Liver (tissue), 9 donors: ENCODE data around the gene TMEM187. TPM values are rescaled to one million over a fixed set of nuclear protein-coding genes. Genes with fewer than 3 reads are reported as not detected.

Experiments used
- DNase-seq: peaks from one replicate; pipeline ENCODE4 v3.0.0-alpha.2; 2017; ENCODE audit warnings: low spot score
- H3K27ac ChIP-seq, 2 donors: one replicate each; pipeline ENCODE4 v1.7.0; 2013; ENCODE audit warnings: inconsistent platforms in 2 of 2, low read length in 2 of 2, control low read depth in 1 of 2, low read depth in 1 of 2, mild to moderate bottlenecking in 1 of 2
- H3K27me3 ChIP-seq, 4 donors: one replicate each; pipeline versions ENCODE4 v1.6.1 to v1.7.0; 2013; ENCODE audit warnings: low read length in 3 of 4, inconsistent platforms in 1 of 4, mild to moderate bottlenecking in 1 of 4, moderate library complexity in 1 of 4; ENCODE audit not compliant: control insufficient read depth in 4 of 4, insufficient read depth in 4 of 4
- H3K36me3 ChIP-seq, 4 donors: one replicate each; pipeline versions ENCODE4 v1.6.1 to v1.7.0; 2013; ENCODE audit warnings: low read length in 3 of 4, mild to moderate bottlenecking in 3 of 4, low read depth in 1 of 4, moderate library complexity in 1 of 4; ENCODE audit not compliant: control insufficient read depth in 4 of 4, insufficient read depth in 3 of 4
- H3K4me1 ChIP-seq, 4 donors: one replicate each; pipeline versions ENCODE4 v1.6.1 to v1.7.0; 2013; ENCODE audit warnings: low read length in 3 of 4, mild to moderate bottlenecking in 3 of 4, moderate library complexity in 1 of 4; ENCODE audit not compliant: control insufficient read depth in 4 of 4, insufficient read depth in 4 of 4
- H3K4me3 ChIP-seq, 3 donors: one replicate each; pipeline versions ENCODE4 v1.6.1 to v1.7.0; 2013; ENCODE audit warnings: low read length in 3 of 3, control low read depth in 1 of 3, low read depth in 1 of 3, mild to moderate bottlenecking in 1 of 3
- H3K9ac ChIP-seq, 2 donors: one replicate each; pipeline ENCODE4 v1.7.0; 2013; ENCODE audit warnings: low read length in 2 of 2, mild to moderate bottlenecking in 2 of 2, moderate library complexity in 2 of 2, control low read depth in 1 of 2, low read depth in 1 of 2
- H3K9me3 ChIP-seq, 4 donors: one replicate each; pipeline versions ENCODE4 v1.6.1 to v1.7.0; 2013; ENCODE audit warnings: low read length in 3 of 4; ENCODE audit not compliant: control insufficient read depth in 4 of 4
- EGR1 ChIP-seq, 2 donors: IDR thresholded peaks; 2 replicates each; pipeline ENCODE4 v1.6.1; 2016 to 2018; ENCODE audit warnings: antibody characterized with exemption in 2 of 2, low read depth in 2 of 2
- FOXA1 ChIP-seq: IDR thresholded peaks from 2 replicates; pipeline ENCODE4 v1.6.1; 2016; ENCODE audit warnings: antibody characterized with exemption
- FOXA2 ChIP-seq: IDR thresholded peaks from 2 replicates; pipeline ENCODE4 v1.6.1; 2016; ENCODE audit warnings: antibody characterized with exemption
- HNF4G ChIP-seq: IDR thresholded peaks from 2 replicates; pipeline ENCODE4 v1.6.1; 2016; ENCODE audit warnings: antibody characterized with exemption
- NR2F2 ChIP-seq: IDR thresholded peaks from 2 replicates; pipeline ENCODE4 v1.6.1; 2016; ENCODE audit warnings: antibody characterized with exemption
- RAD21 ChIP-seq, 2 donors: IDR thresholded peaks; 2 replicates each; pipeline ENCODE4 v1.6.1; 2016; ENCODE audit warnings: antibody characterized with exemption in 2 of 2, mild to moderate bottlenecking in 2 of 2
- RXRA ChIP-seq, 2 donors: IDR thresholded peaks; 2 replicates each; pipeline ENCODE4 v1.6.1; 2017 to 2018; ENCODE audit warnings: antibody characterized with exemption in 2 of 2, mild to moderate bottlenecking in 1 of 2
- SP1 ChIP-seq: IDR thresholded peaks from 2 replicates; pipeline ENCODE4 v1.6.1; 2018; ENCODE audit warnings: antibody characterized with exemption, mild to moderate bottlenecking
- YY1 ChIP-seq: IDR thresholded peaks from 2 replicates; pipeline ENCODE4 v1.6.1; 2016; ENCODE audit warnings: antibody characterized with exemption, mild to moderate bottlenecking
- WGBS: extraction: QIAGEN DNeasy Blood & Tissue Kit; methylation state at CpG from one replicate; pipeline ENCODE4 v1.1.7; 2013; 5-methylcytosine and 5-hydroxymethylcytosine counted together
- polyA plus RNA-seq, 2 donors: library from polyadenylated mRNA; stranded (reverse) in 1 of 2; unstranded in 1 of 2; fragments of 200-250 nt in 1 of 2; fragments of >200 nt in 1 of 2; fragmentation: Nextera tagmentation in 1 of 2; extraction: Ambion mirVana in 1 of 2; gene quantifications; one replicate each; pipeline versions ENCODE4 v1.2.1 to v1.2.3, GENCODE V29; 2013 to 2015
- total RNA-seq, 2 donors: library from RNA; depleted of rRNA; stranded (reverse); fragments of >200 nt; gene quantifications; one replicate each; pipeline ENCODE4 v1.2.3, GENCODE V29; 2014
- TF ChIP-seq, protein P1 (sequence below): IDR thresholded peaks from 2 replicates; pipeline ENCODE4 v1.6.1; 2016; ENCODE audit warnings: antibody characterized with exemption, mild to moderate bottlenecking
- TF ChIP-seq, protein P2 (sequence below): IDR thresholded peaks from 2 replicates; pipeline ENCODE4 v1.6.1; 2016; ENCODE audit warnings: antibody characterized with exemption
- TF ChIP-seq, protein P3 (sequence below): IDR thresholded peaks from 2 replicates; pipeline ENCODE4 v1.6.1; 2016; ENCODE audit warnings: antibody characterized with exemption
- TF ChIP-seq, protein P4 (sequence below): fragments of 150-350 bp; IDR thresholded peaks from 2 replicates; pipeline ENCODE4 v1.5.1; 2017; ENCODE audit warnings: improper control_type of control experiment, low read depth, low read length; ENCODE audit not compliant: missing input control
- donor health status: healthy.
- donor health status: healthy.
- donor health status: healthy.
- donor health status: healthy.
- donor health status: healthy.

TMEM187 gene
- total and polyA plus RNA-seq, 4 donors, result 2.9 to 5.8 (median 4.1) TPM

- TF ChIP-seq, protein P1, sequence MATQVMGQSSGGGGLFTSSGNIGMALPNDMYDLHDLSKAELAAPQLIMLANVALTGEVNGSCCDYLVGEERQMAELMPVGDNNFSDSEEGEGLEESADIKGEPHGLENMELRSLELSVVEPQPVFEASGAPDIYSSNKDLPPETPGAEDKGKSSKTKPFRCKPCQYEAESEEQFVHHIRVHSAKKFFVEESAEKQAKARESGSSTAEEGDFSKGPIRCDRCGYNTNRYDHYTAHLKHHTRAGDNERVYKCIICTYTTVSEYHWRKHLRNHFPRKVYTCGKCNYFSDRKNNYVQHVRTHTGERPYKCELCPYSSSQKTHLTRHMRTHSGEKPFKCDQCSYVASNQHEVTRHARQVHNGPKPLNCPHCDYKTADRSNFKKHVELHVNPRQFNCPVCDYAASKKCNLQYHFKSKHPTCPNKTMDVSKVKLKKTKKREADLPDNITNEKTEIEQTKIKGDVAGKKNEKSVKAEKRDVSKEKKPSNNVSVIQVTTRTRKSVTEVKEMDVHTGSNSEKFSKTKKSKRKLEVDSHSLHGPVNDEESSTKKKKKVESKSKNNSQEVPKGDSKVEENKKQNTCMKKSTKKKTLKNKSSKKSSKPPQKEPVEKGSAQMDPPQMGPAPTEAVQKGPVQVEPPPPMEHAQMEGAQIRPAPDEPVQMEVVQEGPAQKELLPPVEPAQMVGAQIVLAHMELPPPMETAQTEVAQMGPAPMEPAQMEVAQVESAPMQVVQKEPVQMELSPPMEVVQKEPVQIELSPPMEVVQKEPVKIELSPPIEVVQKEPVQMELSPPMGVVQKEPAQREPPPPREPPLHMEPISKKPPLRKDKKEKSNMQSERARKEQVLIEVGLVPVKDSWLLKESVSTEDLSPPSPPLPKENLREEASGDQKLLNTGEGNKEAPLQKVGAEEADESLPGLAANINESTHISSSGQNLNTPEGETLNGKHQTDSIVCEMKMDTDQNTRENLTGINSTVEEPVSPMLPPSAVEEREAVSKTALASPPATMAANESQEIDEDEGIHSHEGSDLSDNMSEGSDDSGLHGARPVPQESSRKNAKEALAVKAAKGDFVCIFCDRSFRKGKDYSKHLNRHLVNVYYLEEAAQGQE, result no peak
- TF ChIP-seq FOXA2, result no peak
These were observed 37.7 kb upstream of the TMEM187 start, which contains the start of gene NAA10 (continued) for GRCh38 chrX:153934762-153935325.

- TF ChIP-seq RXRA (IDR thresholded peaks at IDR 0.05) (peak in 1 of 2 donors; percentile 47), EGR1 (IDR thresholded peaks at IDR 0.05; ENCODE audit: low read depth in 2 of 2) (no peak), YY1 (no peak), FOXA2 (no peak), FOXA1 (no peak), SP1 (peak; percentile 7)
- TF ChIP-seq, protein P1, result no peak
- TF ChIP-seq, protein P2, sequence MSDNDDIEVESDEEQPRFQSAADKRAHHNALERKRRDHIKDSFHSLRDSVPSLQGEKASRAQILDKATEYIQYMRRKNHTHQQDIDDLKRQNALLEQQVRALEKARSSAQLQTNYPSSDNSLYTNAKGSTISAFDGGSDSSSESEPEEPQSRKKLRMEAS, result no peak
- Histone ChIP-seq H3K27ac (no peak overlapping the region), H3K9ac (no peak overlapping the region), H3K4me1 (peaks cover 0 to 14% (median 9%) of the 10 kb centered on the region in 4 donors), H3K36me3 (peaks cover 0 to 11% (median under 1%) of the 10 kb centered on the region in 4 donors), H3K27me3 (no peaks in the 10 kb centered on the region), H3K9me3 (no peaks in the 10 kb centered on the region), H3K4me3 (peak overlapping the region; percentile 7 to 90 (median 39))
- 7% methylated on average over 32 of the region's 32 CpGs for WGBS
- no peak for DNase-seq
These were observed 37.2 kb upstream of the TMEM187 start for GRCh38 chrX:153935326-153935851.

- DNase-seq, result no peak
- H3K36me3 ChIP-seq, result no peaks in the 10 kb centered on the region
- H3K9ac ChIP-seq, result no peak overlapping the region
- no peak overlapping the region for H3K4me3 ChIP-seq
- peaks cover 0 to 15% (median 10%) of the 10 kb centered on the region in 4 donors for H3K4me1 ChIP-seq
- 95% methylated on average over 3 of the region's 3 CpGs for WGBS
- H3K27ac ChIP-seq, result no peak overlapping the region
- no peaks in the 10 kb centered on the region for H3K9me3 ChIP-seq
- no peaks in the 10 kb centered on the region for H3K27me3 ChIP-seq
- TF ChIP-seq, protein P2, result no peak
- TF ChIP-seq, protein P3, sequence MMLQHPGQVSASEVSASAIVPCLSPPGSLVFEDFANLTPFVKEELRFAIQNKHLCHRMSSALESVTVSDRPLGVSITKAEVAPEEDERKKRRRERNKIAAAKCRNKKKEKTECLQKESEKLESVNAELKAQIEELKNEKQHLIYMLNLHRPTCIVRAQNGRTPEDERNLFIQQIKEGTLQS, result no peak
- TF ChIP-seq, protein P4, sequence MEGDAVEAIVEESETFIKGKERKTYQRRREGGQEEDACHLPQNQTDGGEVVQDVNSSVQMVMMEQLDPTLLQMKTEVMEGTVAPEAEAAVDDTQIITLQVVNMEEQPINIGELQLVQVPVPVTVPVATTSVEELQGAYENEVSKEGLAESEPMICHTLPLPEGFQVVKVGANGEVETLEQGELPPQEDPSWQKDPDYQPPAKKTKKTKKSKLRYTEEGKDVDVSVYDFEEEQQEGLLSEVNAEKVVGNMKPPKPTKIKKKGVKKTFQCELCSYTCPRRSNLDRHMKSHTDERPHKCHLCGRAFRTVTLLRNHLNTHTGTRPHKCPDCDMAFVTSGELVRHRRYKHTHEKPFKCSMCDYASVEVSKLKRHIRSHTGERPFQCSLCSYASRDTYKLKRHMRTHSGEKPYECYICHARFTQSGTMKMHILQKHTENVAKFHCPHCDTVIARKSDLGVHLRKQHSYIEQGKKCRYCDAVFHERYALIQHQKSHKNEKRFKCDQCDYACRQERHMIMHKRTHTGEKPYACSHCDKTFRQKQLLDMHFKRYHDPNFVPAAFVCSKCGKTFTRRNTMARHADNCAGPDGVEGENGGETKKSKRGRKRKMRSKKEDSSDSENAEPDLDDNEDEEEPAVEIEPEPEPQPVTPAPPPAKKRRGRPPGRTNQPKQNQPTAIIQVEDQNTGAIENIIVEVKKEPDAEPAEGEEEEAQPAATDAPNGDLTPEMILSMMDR, result no peak
- TF ChIP-seq HNF4G (no peak), NR2F2 (no peak), RAD21 (IDR thresholded peaks at IDR 0.05) (no peak), FOXA2 (no peak)
- TF ChIP-seq, protein P1, result no peak
These were observed 35.5 kb upstream of the TMEM187 start for GRCh38 chrX:153937056-153937455.
